Esophagus squamous epithelium (tissue), 4 donors: Measurements from ENCODE around the gene MLLT3.

Experiments used
- POLR2A ChIP-seq, 4 donors: fragments of 450-650 bp; IDR thresholded peaks; one replicate each; pipeline ENCODE4 v1.6.1; 2017; ENCODE audit warnings: antibody characterized with exemption in 4 of 4, mild to moderate bottlenecking in 4 of 4, moderate library complexity in 3 of 4
- TF ChIP-seq, protein P1 (sequence below), 6 experiments: fragments of 450-650 bp in 4 of 6; fragments of 200-600 bp in 2 of 6; sonication (generic) in 2 of 6; IDR thresholded peaks; one replicate each; pipeline ENCODE4 v1.5.1; 2016 to 2019; ENCODE audit warnings: antibody characterized with exemption in 6 of 6, mild to moderate bottlenecking in 4 of 6, moderate library complexity in 4 of 6

DNA sequence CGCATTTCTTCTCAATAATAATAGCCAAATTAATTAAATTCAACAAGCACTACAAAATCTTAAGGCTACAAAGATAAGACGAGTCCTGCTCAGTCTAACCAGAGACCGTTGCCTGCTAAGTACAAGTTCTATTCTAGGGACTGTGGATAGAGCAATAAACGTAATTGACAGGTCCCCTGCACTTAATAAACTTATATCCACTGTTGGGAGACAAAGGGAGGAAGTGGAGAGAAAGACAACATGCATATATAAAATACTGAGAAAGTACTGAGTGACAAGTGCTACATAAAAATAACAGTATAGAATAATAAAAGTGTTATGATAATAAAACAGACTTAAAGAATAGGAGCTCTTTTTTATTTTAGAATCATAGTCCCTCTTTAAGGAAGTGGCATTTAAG, 158.1 kb downstream of the MLLT3 start:
- TF ChIP-seq, protein P1, sequence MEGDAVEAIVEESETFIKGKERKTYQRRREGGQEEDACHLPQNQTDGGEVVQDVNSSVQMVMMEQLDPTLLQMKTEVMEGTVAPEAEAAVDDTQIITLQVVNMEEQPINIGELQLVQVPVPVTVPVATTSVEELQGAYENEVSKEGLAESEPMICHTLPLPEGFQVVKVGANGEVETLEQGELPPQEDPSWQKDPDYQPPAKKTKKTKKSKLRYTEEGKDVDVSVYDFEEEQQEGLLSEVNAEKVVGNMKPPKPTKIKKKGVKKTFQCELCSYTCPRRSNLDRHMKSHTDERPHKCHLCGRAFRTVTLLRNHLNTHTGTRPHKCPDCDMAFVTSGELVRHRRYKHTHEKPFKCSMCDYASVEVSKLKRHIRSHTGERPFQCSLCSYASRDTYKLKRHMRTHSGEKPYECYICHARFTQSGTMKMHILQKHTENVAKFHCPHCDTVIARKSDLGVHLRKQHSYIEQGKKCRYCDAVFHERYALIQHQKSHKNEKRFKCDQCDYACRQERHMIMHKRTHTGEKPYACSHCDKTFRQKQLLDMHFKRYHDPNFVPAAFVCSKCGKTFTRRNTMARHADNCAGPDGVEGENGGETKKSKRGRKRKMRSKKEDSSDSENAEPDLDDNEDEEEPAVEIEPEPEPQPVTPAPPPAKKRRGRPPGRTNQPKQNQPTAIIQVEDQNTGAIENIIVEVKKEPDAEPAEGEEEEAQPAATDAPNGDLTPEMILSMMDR (IDR thresholded peaks at IDR 0.05), result no peak
- TF ChIP-seq POLR2A (IDR thresholded peaks at IDR 0.05), result no peak
